Measurements from ENCODE around the gene LSS.

LSS gene

DNA sequence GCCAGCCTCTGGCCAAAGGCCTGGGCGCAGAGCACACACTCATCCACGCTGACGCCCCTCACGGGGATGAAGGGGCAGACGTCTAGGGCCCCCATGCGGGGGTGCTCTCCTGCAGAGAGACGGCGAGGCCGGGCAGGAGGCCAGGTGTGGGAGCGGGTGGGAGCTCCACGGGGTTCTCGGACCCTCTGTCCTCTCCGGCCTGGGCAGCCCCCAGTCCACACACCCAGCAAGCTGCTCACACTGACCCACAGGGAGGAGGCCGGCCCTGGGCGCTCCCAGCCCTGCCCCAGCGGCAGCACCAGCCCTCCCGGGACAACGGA, 75.7 kb downstream of the LSS start:
- TF ChIP-seq, protein P1, sequence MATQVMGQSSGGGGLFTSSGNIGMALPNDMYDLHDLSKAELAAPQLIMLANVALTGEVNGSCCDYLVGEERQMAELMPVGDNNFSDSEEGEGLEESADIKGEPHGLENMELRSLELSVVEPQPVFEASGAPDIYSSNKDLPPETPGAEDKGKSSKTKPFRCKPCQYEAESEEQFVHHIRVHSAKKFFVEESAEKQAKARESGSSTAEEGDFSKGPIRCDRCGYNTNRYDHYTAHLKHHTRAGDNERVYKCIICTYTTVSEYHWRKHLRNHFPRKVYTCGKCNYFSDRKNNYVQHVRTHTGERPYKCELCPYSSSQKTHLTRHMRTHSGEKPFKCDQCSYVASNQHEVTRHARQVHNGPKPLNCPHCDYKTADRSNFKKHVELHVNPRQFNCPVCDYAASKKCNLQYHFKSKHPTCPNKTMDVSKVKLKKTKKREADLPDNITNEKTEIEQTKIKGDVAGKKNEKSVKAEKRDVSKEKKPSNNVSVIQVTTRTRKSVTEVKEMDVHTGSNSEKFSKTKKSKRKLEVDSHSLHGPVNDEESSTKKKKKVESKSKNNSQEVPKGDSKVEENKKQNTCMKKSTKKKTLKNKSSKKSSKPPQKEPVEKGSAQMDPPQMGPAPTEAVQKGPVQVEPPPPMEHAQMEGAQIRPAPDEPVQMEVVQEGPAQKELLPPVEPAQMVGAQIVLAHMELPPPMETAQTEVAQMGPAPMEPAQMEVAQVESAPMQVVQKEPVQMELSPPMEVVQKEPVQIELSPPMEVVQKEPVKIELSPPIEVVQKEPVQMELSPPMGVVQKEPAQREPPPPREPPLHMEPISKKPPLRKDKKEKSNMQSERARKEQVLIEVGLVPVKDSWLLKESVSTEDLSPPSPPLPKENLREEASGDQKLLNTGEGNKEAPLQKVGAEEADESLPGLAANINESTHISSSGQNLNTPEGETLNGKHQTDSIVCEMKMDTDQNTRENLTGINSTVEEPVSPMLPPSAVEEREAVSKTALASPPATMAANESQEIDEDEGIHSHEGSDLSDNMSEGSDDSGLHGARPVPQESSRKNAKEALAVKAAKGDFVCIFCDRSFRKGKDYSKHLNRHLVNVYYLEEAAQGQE (IDR thresholded peaks at IDR 0.05; ENCODE audit: low read depth) = no peak
- TF ChIP-seq CEBPB (IDR thresholded peaks at IDR 0.05) (no peak), NFIC (IDR thresholded peaks at IDR 0.05) (no peak), TEAD4 (IDR thresholded peaks at IDR 0.05) (no peak), YY1 (IDR thresholded peaks at IDR 0.05; ENCODE audit: low read depth) (no peak), ZBTB7A (IDR thresholded peaks at IDR 0.05; ENCODE audit: low read depth) (no peak), FOXM1 (IDR thresholded peaks at IDR 0.05; ENCODE audit: borderline replicate concordance, low read depth) (no peak), TCF12 (IDR thresholded peaks at IDR 0.05; ENCODE audit: low read depth) (no peak)

DNA sequence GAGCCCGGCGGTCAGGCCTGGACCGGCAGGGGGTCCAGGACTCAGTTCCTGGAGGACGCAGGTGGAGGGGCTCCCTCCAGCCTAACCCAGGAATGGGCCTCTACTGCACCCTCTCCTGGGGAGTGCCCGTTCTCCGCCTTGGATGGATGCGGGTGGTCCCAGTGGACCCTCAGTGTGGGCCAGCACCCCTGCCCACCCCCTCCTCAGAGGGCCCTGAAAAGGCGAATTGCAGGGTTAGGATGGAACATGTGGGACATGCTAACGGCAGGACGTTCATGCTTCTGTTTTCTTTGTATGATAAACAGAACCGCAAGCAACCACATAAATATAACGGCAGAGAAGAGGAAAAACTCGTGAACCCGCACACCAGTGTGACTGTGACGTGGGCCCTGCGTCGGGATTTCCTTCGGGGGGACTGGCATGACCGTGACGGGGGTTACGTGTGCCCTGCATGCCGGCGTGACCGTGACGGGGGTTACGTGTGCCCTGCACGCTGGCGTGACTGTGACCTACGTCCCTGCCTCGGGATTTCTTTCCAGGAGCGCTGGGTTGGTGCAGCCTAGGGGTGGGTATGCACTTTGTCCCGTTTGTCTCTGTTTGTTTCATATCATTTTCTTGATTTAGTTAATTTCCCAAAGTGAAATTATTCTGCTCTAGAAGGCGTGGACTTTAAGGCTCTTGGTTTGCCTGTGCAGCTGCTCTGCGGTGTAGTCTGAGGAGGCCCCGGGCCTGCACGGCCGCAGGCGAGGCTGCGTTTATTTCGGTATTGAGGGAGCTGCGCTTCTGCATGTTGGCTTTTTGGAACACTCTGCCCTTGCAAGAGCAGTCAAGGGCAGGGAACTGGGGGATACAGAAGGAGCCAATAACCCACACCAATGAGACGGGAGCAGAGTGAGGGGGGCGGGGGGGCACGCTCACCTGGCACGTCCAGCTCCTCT, 76.3 kb downstream of the LSS start:
- TF ChIP-seq ZBTB7A (IDR thresholded peaks at IDR 0.05; ENCODE audit: low read depth) (0 out of 2 replicates have a peak, but pooled peaks have one; percentile 27), EGR1 (IDR thresholded peaks at IDR 0.05) (no peak)

DNA sequence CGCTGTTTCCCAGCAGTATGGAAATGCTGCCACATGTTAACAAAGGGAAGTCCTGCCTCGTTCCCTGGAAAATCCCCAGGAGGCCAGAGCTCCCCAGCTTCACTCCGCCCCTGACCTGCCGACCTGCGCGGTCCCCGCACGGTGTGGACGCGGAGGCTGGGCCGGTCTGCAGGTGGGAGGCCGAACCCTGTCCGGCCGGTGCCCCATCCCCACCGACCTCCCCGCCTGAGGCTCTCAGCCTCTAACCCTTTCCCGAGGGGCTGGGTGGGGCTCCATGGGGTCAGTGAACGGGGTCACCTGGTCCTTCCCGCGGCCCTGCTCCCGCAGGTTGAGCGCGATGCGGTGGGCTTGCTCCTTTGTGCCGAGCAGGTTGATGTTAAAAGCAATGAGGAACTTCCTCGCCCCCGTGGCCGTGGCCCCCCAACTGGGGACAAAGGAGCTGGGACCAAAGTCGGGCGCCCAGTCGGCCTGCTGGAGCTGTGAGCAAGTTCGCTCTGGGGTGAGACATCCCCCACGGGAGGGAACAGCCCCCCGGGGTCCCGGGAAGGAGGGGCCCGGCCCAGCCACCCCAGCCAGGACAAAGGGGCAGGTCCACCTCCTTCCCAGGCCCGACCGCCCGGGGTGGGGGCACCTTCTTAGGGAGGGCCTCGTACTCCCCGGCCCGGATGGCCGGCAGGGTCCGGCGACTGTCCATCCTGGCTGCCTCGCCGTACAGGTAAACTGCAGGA, 77.1 kb downstream of the LSS start:
- TF ChIP-seq ZBTB7A (IDR thresholded peaks at IDR 0.05; ENCODE audit: low read depth) = 0 out of 2 replicates have a peak, but pooled peaks have one; percentile 34
- TF ChIP-seq, protein P2, sequence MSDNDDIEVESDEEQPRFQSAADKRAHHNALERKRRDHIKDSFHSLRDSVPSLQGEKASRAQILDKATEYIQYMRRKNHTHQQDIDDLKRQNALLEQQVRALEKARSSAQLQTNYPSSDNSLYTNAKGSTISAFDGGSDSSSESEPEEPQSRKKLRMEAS (IDR thresholded peaks at IDR 0.05) = no peak

DNA sequence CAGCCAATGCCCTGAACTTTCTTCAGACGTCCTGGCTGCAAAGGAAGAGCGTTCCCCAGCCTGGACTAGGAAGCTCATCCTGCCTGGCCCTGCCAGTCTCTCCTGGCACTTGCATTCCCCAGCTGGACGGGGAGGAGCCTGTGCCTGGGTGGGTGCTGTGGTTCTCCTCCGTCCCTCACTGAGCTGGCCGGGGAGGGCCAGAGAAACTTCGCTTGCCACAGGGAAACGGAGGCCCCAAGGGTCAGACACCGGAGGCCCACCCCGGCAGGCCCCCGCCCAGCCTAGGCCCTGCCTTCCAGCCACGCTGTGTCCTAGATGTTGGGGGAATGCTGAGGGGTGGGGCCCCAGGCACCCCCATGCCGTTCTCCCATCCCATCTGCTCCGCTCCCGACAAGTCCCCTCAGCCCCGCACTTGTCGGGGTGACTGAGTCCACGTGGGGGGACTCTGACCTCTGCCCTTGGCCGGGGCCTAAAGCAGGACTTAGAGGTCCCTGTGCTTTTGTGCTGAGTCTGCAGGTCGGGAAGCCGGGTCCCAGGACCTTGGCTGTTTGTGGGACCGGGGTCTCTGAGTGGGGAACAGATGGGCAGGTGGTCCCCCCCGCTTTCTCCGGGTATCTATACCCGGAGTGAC, 78.0 kb downstream of the LSS start:
- no peak for TF ChIP-seq TEAD4 (IDR thresholded peaks at IDR 0.05)
- no peak for TF ChIP-seq CEBPB (IDR thresholded peaks at IDR 0.05)
- no peak for TF ChIP-seq CREB1 (IDR thresholded peaks at IDR 0.05; ENCODE audit: low read depth)
- TF ChIP-seq, protein P3, sequence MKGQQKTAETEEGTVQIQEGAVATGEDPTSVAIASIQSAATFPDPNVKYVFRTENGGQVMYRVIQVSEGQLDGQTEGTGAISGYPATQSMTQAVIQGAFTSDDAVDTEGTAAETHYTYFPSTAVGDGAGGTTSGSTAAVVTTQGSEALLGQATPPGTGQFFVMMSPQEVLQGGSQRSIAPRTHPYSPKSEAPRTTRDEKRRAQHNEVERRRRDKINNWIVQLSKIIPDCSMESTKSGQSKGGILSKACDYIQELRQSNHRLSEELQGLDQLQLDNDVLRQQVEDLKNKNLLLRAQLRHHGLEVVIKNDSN (IDR thresholded peaks at IDR 0.05) = no peak
- no peak for TF ChIP-seq FOXM1 (IDR thresholded peaks at IDR 0.05; ENCODE audit: borderline replicate concordance, low read depth)
- TF ChIP-seq NFIC (IDR thresholded peaks at IDR 0.05) = no peak
- TF ChIP-seq, protein P2 (IDR thresholded peaks at IDR 0.05) = no peak

DNA sequence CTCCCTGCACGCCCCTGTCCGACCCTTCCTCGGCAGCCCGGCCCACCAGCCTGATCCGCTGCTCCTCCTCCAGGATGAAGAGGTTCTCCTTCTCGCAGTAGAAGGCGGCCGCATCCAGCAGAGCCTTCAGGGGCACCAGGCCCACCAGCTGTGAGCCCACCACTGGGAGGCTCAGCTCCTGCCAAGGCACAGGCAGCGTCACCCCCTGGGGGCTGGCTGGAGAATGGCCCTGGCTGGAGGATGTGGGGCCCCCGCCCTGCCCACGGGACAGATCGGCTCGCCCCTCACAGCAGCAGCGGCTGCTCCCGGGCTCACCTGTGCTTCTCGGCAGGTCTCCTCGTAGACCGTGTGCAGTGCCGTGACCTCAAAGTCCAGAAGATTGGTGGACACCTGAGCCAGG, 78.5 kb downstream of the LSS start:
- TF ChIP-seq EGR1 (IDR thresholded peaks at IDR 0.05) (no peak), ZBTB7A (IDR thresholded peaks at IDR 0.05; ENCODE audit: low read depth) (no peak), YY1 (IDR thresholded peaks at IDR 0.05; ENCODE audit: low read depth) (no peak), CEBPB (IDR thresholded peaks at IDR 0.05) (no peak), TEAD4 (IDR thresholded peaks at IDR 0.05) (no peak), EP300 (IDR thresholded peaks at IDR 0.05; ENCODE audit: borderline replicate concordance) (no peak), TCF12 (IDR thresholded peaks at IDR 0.05; ENCODE audit: low read depth) (no peak), NFIC (IDR thresholded peaks at IDR 0.05) (no peak), RAD21 (IDR thresholded peaks at IDR 0.05; ENCODE audit: low read depth) (no peak), FOXM1 (IDR thresholded peaks at IDR 0.05; ENCODE audit: borderline replicate concordance, low read depth) (no peak)
- TF ChIP-seq, protein P2 (IDR thresholded peaks at IDR 0.05) = no peak
- TF ChIP-seq, protein P1 (IDR thresholded peaks at IDR 0.05; ENCODE audit: low read depth) = no peak
- TF ChIP-seq, protein P3 (IDR thresholded peaks at IDR 0.05) = no peak
